GM23338 (cell line): ENCODE measurements around the gene IGSF8. TPM values are rescaled to one million over a fixed set of nuclear protein-coding genes. Genes with fewer than 3 reads are reported as not detected.

ENCODE experiments used
- ATAC-seq: fragments of 200-7000 bp; cut with Tn5 transposase; 3 replicates; pipeline ENCODE4 v1.9.1; 2020
- DNase-seq: peaks from one replicate; pipeline ENCODE4 v3.0.0-alpha.2; 2015; ENCODE audit warnings: low spot score
- H2AFZ ChIP-seq: fragments of 200-600 bp; sonication (generic); 2 replicates; pipeline ENCODE4 v1.8.0; 2016; ENCODE audit warnings: antibody characterized with exemption, mild to moderate bottlenecking, moderate library complexity
- H3F3A ChIP-seq: fragments of 200-600 bp; sonication (generic); replicated peaks from 2 replicates; pipeline ENCODE4 v1.8.0; 2017; ENCODE audit warnings: antibody characterized with exemption, mixed run types, low read depth
- H3K27ac ChIP-seq: fragments of 200-600 bp; sonication (generic); 2 replicates; pipeline ENCODE4 v1.6.1; 2016; ENCODE audit warnings: low read depth
- H3K27me3 ChIP-seq: fragments of 200-600 bp; sonication (generic); 2 replicates; pipeline ENCODE4 v1.8.0; 2016; ENCODE audit warnings: mild to moderate bottlenecking, mixed run types, moderate library complexity; ENCODE audit not compliant: insufficient read depth
- H3K36me3 ChIP-seq: fragments of 200-600 bp; sonication (generic); 2 replicates; pipeline ENCODE4 v1.8.0; 2016; ENCODE audit warnings: mild to moderate bottlenecking; ENCODE audit not compliant: insufficient read depth
- H3K4me1 ChIP-seq: fragments of 200-600 bp; sonication (generic); 2 replicates; pipeline ENCODE4 v1.8.0; 2016; ENCODE audit warnings: mild to moderate bottlenecking, moderate library complexity; ENCODE audit not compliant: insufficient read depth
- H3K4me2 ChIP-seq: fragments of 200-600 bp; sonication (generic); 2 replicates; pipeline ENCODE4 v1.7.1; 2017; ENCODE audit warnings: mixed run types
- H3K4me3 ChIP-seq: fragments of 200-600 bp; sonication (generic); 2 replicates; pipeline ENCODE4 v1.6.1; 2016; ENCODE audit warnings: mixed run types
- H3K79me2 ChIP-seq: fragments of 200-600 bp; sonication (generic); replicated peaks from 2 replicates; pipeline ENCODE4 v1.8.0; 2017; ENCODE audit warnings: mild to moderate bottlenecking; ENCODE audit not compliant: insufficient read depth
- H3K9me2 ChIP-seq: fragments of 200-600 bp; sonication (generic); 2 replicates; pipeline ENCODE4 v1.8.0; 2017; ENCODE audit not compliant: insufficient read depth
- H4K20me1 ChIP-seq: fragments of 200-600 bp; sonication (generic); replicated peaks from 2 replicates; pipeline ENCODE4 v1.8.0; 2017; ENCODE audit warnings: mild to moderate bottlenecking; ENCODE audit not compliant: insufficient read depth
- H3K27ac Mint-ChIP-seq: 2 replicates; pipeline ENCODE4 v1.8.0; 2020; ENCODE audit warnings: inconsistent platforms, mild to moderate bottlenecking, moderate library complexity, mixed read lengths
- H3K27me3 Mint-ChIP-seq: 3 replicates; pipeline ENCODE4 v1.8.0; 2022; ENCODE audit warnings: low read depth, mild to moderate bottlenecking, moderate library complexity, mixed read lengths, inconsistent platforms; ENCODE audit not compliant: insufficient read depth, poor library complexity
- H3K36me3 Mint-ChIP-seq: 3 replicates; pipeline ENCODE4 v1.8.0; 2021; ENCODE audit warnings: low read depth, mild to moderate bottlenecking, inconsistent platforms, moderate library complexity, mixed read lengths
- H3K4me1 Mint-ChIP-seq: 3 replicates; pipeline ENCODE4 v1.8.0; 2020; ENCODE audit warnings: mild to moderate bottlenecking, inconsistent platforms, mixed read lengths
- H3K4me3 Mint-ChIP-seq: 3 replicates; pipeline ENCODE4 v1.8.0; 2021; ENCODE audit warnings: moderate library complexity, mild to moderate bottlenecking, inconsistent platforms, mixed read lengths
- H3K9me3 Mint-ChIP-seq: 3 replicates; pipeline ENCODE4 v1.8.0; 2020; ENCODE audit warnings: moderate library complexity, mild to moderate bottlenecking, inconsistent platforms, mixed read lengths
- CREB1 ChIP-seq: fragments of 250-450 bp; sonication (Bioruptor Pico); IDR thresholded peaks from 2 replicates; pipeline ENCODE4 v1.5.0; 2020; ENCODE audit warnings: low read depth, mild to moderate bottlenecking, moderate library complexity
- CTCF ChIP-seq, 2 experiments: fragments of 200-600 bp in 1 of 2; sonication (generic) in 1 of 2; conservative IDR thresholded peaks; 2 replicates each; pipeline versions ENCODE4 v1.5.1 to v1.6.1; 2016 to 2017; ENCODE audit warnings: antibody characterized with exemption in 2 of 2, low read depth in 2 of 2, mild to moderate bottlenecking in 2 of 2, moderate library complexity in 1 of 2
- ETS1 ChIP-seq: IDR thresholded peaks from 2 replicates; pipeline ENCODE4 v1.6.1; 2016; ENCODE audit warnings: antibody characterized with exemption
- EZH2 ChIP-seq: fragments of 200-600 bp; sonication (generic); IDR thresholded peaks from one replicate; pipeline ENCODE4 v1.8.0; 2017; ENCODE audit warnings: antibody characterized with exemption, mild to moderate bottlenecking, low read depth; ENCODE audit not compliant: unreplicated experiment
- EZH2phosphoT487 ChIP-seq: fragments of 200-600 bp; sonication (generic); IDR thresholded peaks from one replicate; pipeline ENCODE4 v1.8.1; 2018; ENCODE audit warnings: antibody characterized with exemption; ENCODE audit not compliant: unreplicated experiment
- JUNB ChIP-seq: IDR thresholded peaks from one replicate; pipeline ENCODE4 v1.6.1; 2016; ENCODE audit warnings: antibody characterized with exemption; ENCODE audit not compliant: unreplicated experiment
- POLR2AphosphoS5 ChIP-seq: IDR thresholded peaks from 2 replicates; pipeline ENCODE4 v1.6.1; 2016; ENCODE audit warnings: antibody characterized with exemption, low read depth
- STAT1 ChIP-seq: IDR thresholded peaks from one replicate; pipeline ENCODE4 v1.6.1; 2016; ENCODE audit warnings: antibody characterized with exemption; ENCODE audit not compliant: unreplicated experiment
- ZNF114 ChIP-seq: fragments of 250-450 bp; sonication (Bioruptor Pico); IDR thresholded peaks from 2 replicates; pipeline ENCODE4 v1.5.0; 2020; ENCODE audit warnings: mild to moderate bottlenecking, moderate library complexity
- ZNF331 ChIP-seq: fragments of 250-450 bp; sonication (Bioruptor Pico); IDR thresholded peaks from 2 replicates; pipeline ENCODE4 v1.5.0; 2020; ENCODE audit warnings: low read depth, mild to moderate bottlenecking, moderate library complexity
- ZNF462 ChIP-seq: fragments of 250-450 bp; sonication (Bioruptor Pico); IDR thresholded peaks from 2 replicates; pipeline ENCODE4 v1.5.0; 2020; ENCODE audit warnings: mild to moderate bottlenecking, moderate library complexity
- polyA plus RNA-seq: library from polyadenylated mRNA; unstranded; fragments of >200 nt; fragmentation: Nextera tagmentation; extraction: Ambion mirVana; gene quantifications from 2 replicates; pipeline ENCODE4 v1.2.1, GENCODE V29; 2016
- total RNA-seq: library from RNA; depleted of rRNA; stranded (reverse); fragments of >200 nt; shearing (Covaris generic); gene quantifications from 2 replicates; pipeline ENCODE4 v1.2.3, GENCODE V29; 2014

IGSF8 gene
- total and polyA plus RNA-seq, 2 experiments from 2014 or later = 38.4 to 120 TPM

GRCh38 chr1:160122978-160123495, 24.6 kb upstream of the IGSF8 start:
- no peak overlapping the region for H3K27ac Mint-ChIP-seq
- peaks cover 28% of the 10 kb centered on the region for H3K4me1 Mint-ChIP-seq
- Histone ChIP-seq H3K4me2 (no peak overlapping the region), H3K79me2 (no peaks in the 10 kb centered on the region), H3K27ac (no peak overlapping the region), H3K9me2 (no peaks in the 10 kb centered on the region), H2AFZ (no peak overlapping the region), H3K4me1 (peaks cover 6% of the 10 kb centered on the region; the same call in 1 of the 2 replicates), H3K36me3 (no peaks in the 10 kb centered on the region), H3K4me3 (no peak overlapping the region), H3F3A (no peaks in the 10 kb centered on the region), H3K27me3 (no peaks in the 10 kb centered on the region), H4K20me1 (no peaks in the 10 kb centered on the region)
- peaks cover 4% of the 10 kb centered on the region for H3K27me3 Mint-ChIP-seq
- ATAC-seq (no peak), DNase-seq (no peak)
- H3K9me3 Mint-ChIP-seq = no peaks in the 10 kb centered on the region
- H3K4me3 Mint-ChIP-seq = no peak overlapping the region
- TF ChIP-seq STAT1 (no peak), ZNF331 (CRISPR knock-in tag) (no peak), CREB1 (CRISPR knock-in tag) (no peak), ETS1 (no peak)
- peaks cover 77% of the 10 kb centered on the region for H3K36me3 Mint-ChIP-seq

- Histone ChIP-seq H3K36me3 (no peaks in the 10 kb centered on the region), H3F3A (no peaks in the 10 kb centered on the region), H3K4me3 (no peak overlapping the region), H3K9me2 (no peaks in the 10 kb centered on the region), H3K27me3 (no peaks in the 10 kb centered on the region), H3K79me2 (peaks cover 4% of the 10 kb centered on the region; the same call in 1 of the 2 replicates), H3K27ac (no peak overlapping the region), H4K20me1 (no peaks in the 10 kb centered on the region), H3K4me2 (no peak overlapping the region), H2AFZ (no peak overlapping the region), H3K4me1 (peaks cover 22% of the 10 kb centered on the region)
- Mint-ChIP-seq H3K27ac (no peak overlapping the region), H3K36me3 (peaks cover 62% of the 10 kb centered on the region), H3K9me3 (no peaks in the 10 kb centered on the region), H3K4me3 (no peak overlapping the region), H3K4me1 (peaks cover 43% of the 10 kb centered on the region), H3K27me3 (peaks cover 2% of the 10 kb centered on the region)
- ATAC-seq (no peak), DNase-seq (no peak)
- TF ChIP-seq CTCF (conservative IDR thresholded peaks at IDR 0.05; ENCODE audit: low read depth in 2 of 2) = no peak
- TF ChIP-seq ETS1 = no peak
- TF ChIP-seq STAT1 = no peak
- TF ChIP-seq EZH2phosphoT487 = no peak
- no peak for TF ChIP-seq JUNB
- no peak for TF ChIP-seq ZNF331 (CRISPR knock-in tag)
- no peak for TF ChIP-seq ZNF462 (CRISPR knock-in tag)
- TF ChIP-seq CREB1 (CRISPR knock-in tag) = no peak
- no peak for TF ChIP-seq ZNF114 (CRISPR knock-in tag)
- TF ChIP-seq EZH2 = no peak
- TF ChIP-seq POLR2AphosphoS5 = no peak
Measured at GRCh38 chr1:160121388-160121787, 23.0 kb upstream of the IGSF8 start.
